ENCODE data around the gene LRP4. TPM values are rescaled to one million over a fixed set of nuclear protein-coding genes. Genes with fewer than 3 reads are reported as not detected.

Gene LRP4
- total RNA-seq, 1 experiment from 2014 or later: 11.6 TPM

DNA sequence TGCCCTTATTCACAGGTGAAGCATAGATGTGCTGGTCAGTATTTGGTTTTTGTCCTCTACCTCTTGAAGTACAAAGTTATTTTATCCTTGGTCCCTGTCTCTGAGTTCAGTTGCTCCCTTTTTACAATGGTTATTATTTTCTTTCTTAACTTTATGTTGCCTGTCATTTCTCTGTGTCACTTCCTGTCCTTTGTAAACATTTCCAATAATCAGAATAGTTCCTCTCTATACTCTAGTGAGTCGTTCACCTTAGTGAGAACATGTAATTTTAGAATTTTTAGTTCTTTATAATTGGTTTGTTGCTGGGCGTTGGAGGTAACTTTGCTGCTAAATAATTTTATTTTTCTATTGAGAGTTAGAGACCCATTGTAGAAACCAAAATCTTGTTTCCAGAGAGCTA is 34.2 kb upstream of the LRP4 start:
- Histone ChIP-seq H3K14ac (ENCODE audit: insufficient read depth, low read length) (no peak overlapping the region), H2BK5ac (ENCODE audit: insufficient read length, low read length) (no peak overlapping the region), H2AFZ (ENCODE audit: low read length) (no peak overlapping the region), H3K23me2 (ENCODE audit: insufficient read length, low read depth, low read length, poor library complexity, severe bottlenecking) (peaks cover 4% of the 10 kb centered on the region), H3K4ac (ENCODE audit: low read depth, low read length) (no peak overlapping the region), H3K79me2 (ENCODE audit: insufficient read depth, low read length) (0 out of 2 replicates have a peak, but pooled peaks cover 2% of the 10 kb centered on the region), H3K4me1 (ENCODE audit: insufficient read depth, low read length) (no peaks in the 10 kb centered on the region), H3K4me2 (ENCODE audit: insufficient read depth, insufficient read length, low read length) (no peak overlapping the region), H2BK15ac (ENCODE audit: low read depth, low read length) (no peak overlapping the region), H3K18ac (ENCODE audit: insufficient read length, low read depth, low read length) (no peak overlapping the region), H3K23ac (ENCODE audit: insufficient read length, low read depth, low read length) (no peak overlapping the region), H3K56ac (ENCODE audit: insufficient read length, low read depth, low read length) (no peak overlapping the region), H2BK120ac (ENCODE audit: low read depth, low read length, poor library complexity, severe bottlenecking) (no peak overlapping the region), H3K79me1 (ENCODE audit: insufficient read depth, low read depth, low read length, poor library complexity, severe bottlenecking) (no peaks in the 10 kb centered on the region), H2BK20ac (ENCODE audit: low read depth, low read length, poor library complexity, severe bottlenecking) (no peak overlapping the region), H3K9ac (ENCODE audit: extremely low read depth, insufficient read length, low read length) (no peak overlapping the region), H3T11ph (ENCODE audit: low read length) (no peak overlapping the region), H3K9me3 (ENCODE audit: control insufficient read depth, low read depth, low read length) (no peaks in the 10 kb centered on the region), H2BK12ac (ENCODE audit: insufficient read length, low read depth, low read length) (no peak overlapping the region), H3K27ac (ENCODE audit: insufficient read length, low read depth, low read length) (no peak overlapping the region), H4K8ac (replicated peaks; ENCODE audit: insufficient read length, low read depth, low read length) (no peak overlapping the region), H4K91ac (ENCODE audit: insufficient read length, low read depth, low read length) (no peak overlapping the region), H4K5ac (ENCODE audit: insufficient read length, low read depth, low read length) (no peak overlapping the region), H4K20me1 (ENCODE audit: control insufficient read depth, insufficient read depth, insufficient read length) (no peaks in the 10 kb centered on the region), H2AK5ac (ENCODE audit: insufficient read length, low read length) (no peak overlapping the region), H3K27me3 (ENCODE audit: insufficient read depth, low read length) (no peaks in the 10 kb centered on the region)
- Mint-ChIP-seq H3K27ac (peak overlapping the region in 2 of 3 experiments; percentile 4 to 27; a peak in 1 of 7 replicates), H3K4me1 (peaks cover 13 to 27% of the 10 kb centered on the region in 2 experiments), H3K36me3 (ENCODE audit: insufficient read depth in 1 of 3, low read depth in 3 of 3) (no peaks in the 10 kb centered on the region; a peak in 1 of 7 replicates), H3K27me3 (ENCODE audit: low read depth) (no peaks in the 10 kb centered on the region), H3K9me3 (no peaks in the 10 kb centered on the region), H3K4me3 (no peak overlapping the region)
- TF ChIP-seq, protein P1, sequence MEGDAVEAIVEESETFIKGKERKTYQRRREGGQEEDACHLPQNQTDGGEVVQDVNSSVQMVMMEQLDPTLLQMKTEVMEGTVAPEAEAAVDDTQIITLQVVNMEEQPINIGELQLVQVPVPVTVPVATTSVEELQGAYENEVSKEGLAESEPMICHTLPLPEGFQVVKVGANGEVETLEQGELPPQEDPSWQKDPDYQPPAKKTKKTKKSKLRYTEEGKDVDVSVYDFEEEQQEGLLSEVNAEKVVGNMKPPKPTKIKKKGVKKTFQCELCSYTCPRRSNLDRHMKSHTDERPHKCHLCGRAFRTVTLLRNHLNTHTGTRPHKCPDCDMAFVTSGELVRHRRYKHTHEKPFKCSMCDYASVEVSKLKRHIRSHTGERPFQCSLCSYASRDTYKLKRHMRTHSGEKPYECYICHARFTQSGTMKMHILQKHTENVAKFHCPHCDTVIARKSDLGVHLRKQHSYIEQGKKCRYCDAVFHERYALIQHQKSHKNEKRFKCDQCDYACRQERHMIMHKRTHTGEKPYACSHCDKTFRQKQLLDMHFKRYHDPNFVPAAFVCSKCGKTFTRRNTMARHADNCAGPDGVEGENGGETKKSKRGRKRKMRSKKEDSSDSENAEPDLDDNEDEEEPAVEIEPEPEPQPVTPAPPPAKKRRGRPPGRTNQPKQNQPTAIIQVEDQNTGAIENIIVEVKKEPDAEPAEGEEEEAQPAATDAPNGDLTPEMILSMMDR (conservative IDR thresholded peaks at IDR 0.05): no peak
- no CpG with 5 or more reads among the region's 2 CpGs for WGBS (ENCODE audit: extremely low coverage, insufficient read length, low lambda C conversion rate)
- no peak for DNase-seq
